BJ (cell line): ENCODE data around the gene CLEC2A. TPM values are rescaled to one million over a fixed set of nuclear protein-coding genes. Genes with fewer than 3 reads are reported as not detected.

Source experiments
- CTCF ChIA-PET: fragments of 350-600 bp; formaldehyde crosslinking; extraction: SDS; loops from one replicate; lab custom pipeline; 2021; ENCODE audit warnings: antibody characterized with exemption, inconsistent platforms; lab: Yijun Ruan, JAX
- POLR2A ChIA-PET: fragments of 300-600 bp; sonication (Branson Sonifier 250); formaldehyde crosslinking; extraction: SDS; loops from one replicate; lab custom pipeline; 2021; ENCODE audit warnings: antibody characterized with exemption; lab: Charles Lee
- DNase-seq: peaks from one replicate; pipeline ENCODE4 v3.0.0-alpha.2; 2011; ENCODE audit warnings: low read depth
- H3K27me3 ChIP-seq: 2 replicates; pipeline ENCODE4 v1.6.0; 2011; ENCODE audit warnings: low read length; ENCODE audit not compliant: control insufficient read depth, insufficient read depth
- H3K36me3 ChIP-seq: 2 replicates; pipeline ENCODE4 v1.5.1; 2011; ENCODE audit warnings: low read length; ENCODE audit not compliant: control insufficient read depth, insufficient read depth
- H3K4me3 ChIP-seq: 2 replicates; pipeline ENCODE4 v1.5.1; 2011; ENCODE audit warnings: low read depth, mild to moderate bottlenecking, control low read depth, low read length
- polyA plus RNA-seq: library from polyadenylated mRNA; depleted of rRNA; stranded (reverse); fragments of >200 nt; gene quantifications from 2 replicates; pipeline ENCODE4 v1.2.3, GENCODE V29; 2011
- TF ChIP-seq, protein P1 (sequence below): IDR thresholded peaks from 2 replicates; pipeline ENCODE4 v1.5.1; 2011; ENCODE audit warnings: low read depth, mild to moderate bottlenecking, control low read depth, inconsistent platforms, low read length, moderate library complexity; ENCODE audit not compliant: insufficient read depth

CLEC2A gene
- polyA plus RNA-seq, 1 experiment: not detected

DNA sequence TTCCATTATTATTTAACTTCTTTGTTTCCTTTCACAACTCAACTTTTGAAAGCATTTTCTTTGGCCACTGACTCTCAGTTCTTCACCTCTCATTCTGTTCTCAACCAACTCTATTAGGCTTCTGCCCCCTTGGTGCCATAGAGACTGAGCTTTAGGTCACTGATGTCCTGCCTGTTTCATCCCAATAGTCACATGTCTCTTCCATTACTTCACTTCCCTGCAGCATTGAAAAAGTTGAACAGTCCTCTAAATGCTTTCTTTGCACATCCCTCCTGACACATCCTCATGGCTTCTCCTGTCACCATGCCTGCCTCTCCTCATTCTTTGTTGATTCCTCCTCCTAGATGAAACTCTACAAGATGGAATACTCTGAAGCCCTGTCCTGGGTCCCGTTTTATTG lies 41.8 kb upstream of the CLEC2A start:
- DNase-seq: no peak
- no peaks in the 10 kb centered on the region for H3K36me3 ChIP-seq
- POLR2A ChIA-PET: no interaction called here
- no peak overlapping the region for H3K4me3 ChIP-seq
- CTCF ChIA-PET: no interaction called here
- TF ChIP-seq, protein P1, sequence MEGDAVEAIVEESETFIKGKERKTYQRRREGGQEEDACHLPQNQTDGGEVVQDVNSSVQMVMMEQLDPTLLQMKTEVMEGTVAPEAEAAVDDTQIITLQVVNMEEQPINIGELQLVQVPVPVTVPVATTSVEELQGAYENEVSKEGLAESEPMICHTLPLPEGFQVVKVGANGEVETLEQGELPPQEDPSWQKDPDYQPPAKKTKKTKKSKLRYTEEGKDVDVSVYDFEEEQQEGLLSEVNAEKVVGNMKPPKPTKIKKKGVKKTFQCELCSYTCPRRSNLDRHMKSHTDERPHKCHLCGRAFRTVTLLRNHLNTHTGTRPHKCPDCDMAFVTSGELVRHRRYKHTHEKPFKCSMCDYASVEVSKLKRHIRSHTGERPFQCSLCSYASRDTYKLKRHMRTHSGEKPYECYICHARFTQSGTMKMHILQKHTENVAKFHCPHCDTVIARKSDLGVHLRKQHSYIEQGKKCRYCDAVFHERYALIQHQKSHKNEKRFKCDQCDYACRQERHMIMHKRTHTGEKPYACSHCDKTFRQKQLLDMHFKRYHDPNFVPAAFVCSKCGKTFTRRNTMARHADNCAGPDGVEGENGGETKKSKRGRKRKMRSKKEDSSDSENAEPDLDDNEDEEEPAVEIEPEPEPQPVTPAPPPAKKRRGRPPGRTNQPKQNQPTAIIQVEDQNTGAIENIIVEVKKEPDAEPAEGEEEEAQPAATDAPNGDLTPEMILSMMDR: no peak
- H3K27me3 ChIP-seq: peaks cover 2% of the 10 kb centered on the region; the same call in 1 of the 2 replicates

DNA sequence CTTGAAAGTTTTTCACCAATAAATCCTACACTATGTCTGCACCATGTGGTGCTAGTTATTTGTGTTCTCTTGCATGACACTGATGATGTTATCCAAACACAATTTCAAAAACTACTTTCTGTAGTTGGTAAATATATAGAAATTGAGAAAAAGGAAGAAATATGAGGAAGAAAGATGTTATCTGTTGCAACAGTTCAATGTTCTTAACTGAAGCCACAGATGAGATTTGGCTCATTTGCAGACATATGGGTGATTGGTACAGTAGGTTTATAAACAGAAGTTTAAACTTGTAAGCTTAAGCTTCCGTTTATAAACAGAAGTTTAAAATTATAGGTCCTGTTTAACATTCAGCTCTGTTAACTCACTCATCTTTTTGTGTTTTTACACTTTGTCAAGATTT lies 39.0 kb upstream of the CLEC2A start, which contains the start of gene CLEC12A:
Gene CLEC12A, plus strand, starts transcription at position 229 of the 400 bp plus-strand sequence. CDS start 188 bp downstream, outside the sequence.
- Histone ChIP-seq H3K36me3 (no peaks in the 10 kb centered on the region), H3K4me3 (no peak within 1 kb of the TSS), H3K27me3 (0 out of 2 replicates have a peak, but pooled peaks cover 2% of the 10 kb centered on the region)
- TF ChIP-seq, protein P1: no peak
- DNase-seq: no peak
- ChIA-PET POLR2A (no interaction called here), CTCF (no interaction called here)

DNA sequence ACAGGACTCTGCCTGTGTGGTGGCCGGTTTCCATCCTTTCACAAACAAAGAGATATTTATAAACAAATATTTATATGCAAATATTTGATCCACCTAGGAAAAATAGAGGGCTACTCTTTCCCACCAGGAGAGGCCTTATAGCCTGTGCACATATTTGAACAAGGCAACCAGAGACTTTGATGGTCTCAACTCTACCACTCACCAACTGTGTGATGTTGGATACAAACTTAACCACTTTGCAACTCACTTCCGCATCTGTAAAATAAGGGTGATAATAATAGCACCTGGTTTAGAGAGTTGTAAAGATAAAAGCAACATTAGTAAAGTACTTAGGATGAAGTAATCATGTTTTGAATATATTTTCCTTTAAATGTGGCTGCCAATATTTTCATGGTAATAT lies 37.5 kb upstream of the CLEC2A start:
- Histone ChIP-seq H3K4me3 (no peak overlapping the region), H3K36me3 (no peaks in the 10 kb centered on the region), H3K27me3 (0 out of 2 replicates have a peak, but pooled peaks cover 2% of the 10 kb centered on the region)
- TF ChIP-seq, protein P1: no peak
- ChIA-PET POLR2A (interaction anchor here (0.6 kb wide), 1 partner anchor 1181 kb away, joined by 3 read pairs; no protein-coding TSS in a partner anchor), CTCF (no interaction called here)
- DNase-seq: no peak

DNA sequence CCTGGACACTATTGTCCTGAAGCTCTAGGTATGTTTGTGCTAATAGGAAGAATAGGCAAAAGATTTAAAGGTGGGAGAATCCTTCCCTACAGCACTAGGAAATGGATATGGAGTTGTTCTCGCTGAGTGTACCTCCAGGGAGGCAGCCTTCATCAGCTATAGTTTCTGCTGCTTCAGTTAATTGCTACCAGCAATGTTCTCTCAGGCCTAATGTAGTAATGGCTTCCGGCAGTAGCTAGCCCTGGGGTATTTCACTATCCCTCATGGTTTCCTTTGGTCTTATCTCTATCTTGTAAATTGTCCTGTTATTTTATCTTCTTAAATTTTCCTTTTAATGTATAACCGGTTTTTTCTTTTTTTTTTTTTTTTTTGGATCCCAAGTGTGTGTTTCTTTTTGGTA lies 29.7 kb upstream of the CLEC2A start:
- CTCF ChIA-PET: no interaction called here
- Histone ChIP-seq H3K4me3 (no peak overlapping the region), H3K36me3 (no peaks in the 10 kb centered on the region), H3K27me3 (no peaks in the 10 kb centered on the region)
- POLR2A ChIA-PET: no interaction called here
- DNase-seq: no peak
- TF ChIP-seq, protein P1: no peak

DNA sequence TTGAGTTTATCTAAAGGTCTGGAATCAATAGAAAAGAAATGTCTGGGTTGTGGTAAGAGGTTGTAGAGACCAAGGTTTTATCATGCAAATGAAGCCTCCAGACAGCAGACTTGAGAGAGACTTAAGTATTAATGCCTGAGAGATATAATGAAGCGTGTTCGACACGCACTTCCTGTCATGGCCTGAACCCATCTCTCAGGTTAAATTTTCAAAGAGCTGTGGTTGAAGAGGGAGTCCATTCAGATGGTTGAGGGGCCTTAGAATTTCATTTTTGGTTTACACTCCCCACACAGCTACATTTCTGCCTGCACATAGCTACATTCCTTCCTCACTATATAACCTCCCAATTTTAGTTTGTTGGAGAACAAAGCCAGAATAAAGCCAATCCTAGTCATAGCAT lies 28.9 kb upstream of the CLEC2A start:
- TF ChIP-seq, protein P1: no peak
- no peak for DNase-seq
- Histone ChIP-seq H3K36me3 (no peaks in the 10 kb centered on the region), H3K27me3 (no peaks in the 10 kb centered on the region), H3K4me3 (no peak overlapping the region)
- POLR2A ChIA-PET: no interaction called here
- CTCF ChIA-PET: no interaction called here
